ENCODE results near the gene UNKL.

Gene UNKL

GRCh38 chr16:1316033-1316405, 98.5 kb downstream of the UNKL start:
- H3K4me3 Mint-ChIP-seq, result no peak overlapping the region

GRCh38 chr16:1315081-1316032, 99.1 kb downstream of the UNKL start:
- Mint-ChIP-seq H3K36me3 (peaks cover 45 to 61% of the 10 kb centered on the region in 2 donors), H3K27me3 (no peaks in the 10 kb centered on the region), H3K9me3 (no peaks in the 10 kb centered on the region), H3K4me1 (peaks cover 23 to 38% of the 10 kb centered on the region in 2 donors), H3K4me3 (no peak overlapping the region), H3K27ac (peak overlapping the region; percentile 14)
- ATAC-seq (replicated peaks) (no peak), DNase-seq (no peak)

More at GRCh38 chr16:1316033-1316405, 98.5 kb downstream of the UNKL start:
- no peaks in the 10 kb centered on the region for H3K9me3 Mint-ChIP-seq
- H3K27me3 Mint-ChIP-seq, result no peaks in the 10 kb centered on the region
- no peak for DNase-seq
- H3K4me1 Mint-ChIP-seq, result peaks cover 16 to 32% of the 10 kb centered on the region in 2 donors
- ATAC-seq (replicated peaks), result no peak
- H3K36me3 Mint-ChIP-seq, result peaks cover 41 to 61% of the 10 kb centered on the region in 2 donors
- no peak overlapping the region for H3K27ac Mint-ChIP-seq

GRCh38 chr16:1314399-1315068, 100.0 kb downstream of the UNKL start:
- peaks cover 25 to 38% of the 10 kb centered on the region in 2 donors for H3K4me1 Mint-ChIP-seq
- H3K9me3 Mint-ChIP-seq, result no peaks in the 10 kb centered on the region
- H3K27me3 Mint-ChIP-seq, result no peaks in the 10 kb centered on the region
- no peak overlapping the region for H3K4me3 Mint-ChIP-seq
- DNase-seq (no peak), ATAC-seq (replicated peaks) (no peak)
- H3K27ac Mint-ChIP-seq, result peak overlapping the region; percentile 47
- H3K36me3 Mint-ChIP-seq, result peaks cover 46 to 61% of the 10 kb centered on the region in 2 donors

GRCh38 chr16:1313721-1314369, 100.7 kb downstream of the UNKL start:
- Mint-ChIP-seq H3K36me3 (peaks cover 41 to 57% of the 10 kb centered on the region in 2 donors), H3K27me3 (no peaks in the 10 kb centered on the region), H3K27ac (peak overlapping the region; percentile 31), H3K4me1 (peaks cover 23 to 38% of the 10 kb centered on the region in 2 donors), H3K9me3 (no peaks in the 10 kb centered on the region), H3K4me3 (no peak overlapping the region)
- ATAC-seq (replicated peaks), result no peak
- no peak for DNase-seq
